T-helper 1 cell treated with Interleukin-12 subunit alpha and Interleukin-12 subunit beta and Interleukin-4 antibody, amounts not matched to agents 30 μg/mL and 1 μg/mL, for 36 hours (primary cell): ENCODE data around the gene PEX5.
"Not testable (repeated sequence)": the region's sequence is repeated elsewhere in the genome, so short reads cannot be mapped to it uniquely, and the experiment has no call there.

Experiments
- H3K27ac Mint-ChIP-seq: one replicate; pipeline ENCODE4 v1.8.0; 2021; ENCODE audit warnings: mild to moderate bottlenecking, mixed read lengths
- H3K27me3 Mint-ChIP-seq: one replicate; pipeline ENCODE4 v1.8.0; 2021; ENCODE audit warnings: low read depth, mixed read lengths
- H3K36me3 Mint-ChIP-seq: one replicate; pipeline ENCODE4 v1.8.0; 2021; ENCODE audit warnings: low read depth, mixed read lengths
- H3K4me1 Mint-ChIP-seq: one replicate; pipeline ENCODE4 v1.8.0; 2021; ENCODE audit warnings: low read depth, mixed read lengths
- H3K4me3 Mint-ChIP-seq: one replicate; pipeline ENCODE4 v1.8.0; 2021; ENCODE audit warnings: mild to moderate bottlenecking, moderate library complexity, mixed read lengths
- H3K9me3 Mint-ChIP-seq: one replicate; pipeline ENCODE4 v1.8.0; 2021; ENCODE audit warnings: mixed read lengths

Gene PEX5

DNA sequence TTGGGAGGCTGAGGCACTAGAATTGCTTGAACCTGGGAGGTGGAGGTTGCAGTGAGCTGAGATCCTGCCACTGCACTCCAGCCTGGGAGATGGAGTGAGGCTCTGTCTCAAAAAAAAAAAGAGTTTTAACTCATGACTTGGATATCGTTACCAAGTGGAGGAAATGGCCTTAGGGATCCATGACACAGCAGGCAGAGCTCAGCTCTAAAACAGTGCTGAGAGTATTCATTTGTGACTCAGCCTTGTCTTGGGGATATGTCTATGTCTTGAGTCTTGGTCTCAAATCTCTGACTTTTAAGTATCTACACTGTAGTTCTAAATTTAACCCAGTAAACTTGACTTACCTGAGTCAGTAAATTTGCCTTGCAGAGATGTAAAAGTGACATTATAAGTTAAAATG lies 8.8 kb upstream of the PEX5 start:
- Mint-ChIP-seq H3K4me1 (no peaks in the 10 kb centered on the region), H3K36me3 (no peaks in the 10 kb centered on the region), H3K4me3 (no peak overlapping the region), H3K9me3 (no peaks in the 10 kb centered on the region), H3K27ac (no peak overlapping the region), H3K27me3 (peaks cover 26% of the 10 kb centered on the region)

DNA sequence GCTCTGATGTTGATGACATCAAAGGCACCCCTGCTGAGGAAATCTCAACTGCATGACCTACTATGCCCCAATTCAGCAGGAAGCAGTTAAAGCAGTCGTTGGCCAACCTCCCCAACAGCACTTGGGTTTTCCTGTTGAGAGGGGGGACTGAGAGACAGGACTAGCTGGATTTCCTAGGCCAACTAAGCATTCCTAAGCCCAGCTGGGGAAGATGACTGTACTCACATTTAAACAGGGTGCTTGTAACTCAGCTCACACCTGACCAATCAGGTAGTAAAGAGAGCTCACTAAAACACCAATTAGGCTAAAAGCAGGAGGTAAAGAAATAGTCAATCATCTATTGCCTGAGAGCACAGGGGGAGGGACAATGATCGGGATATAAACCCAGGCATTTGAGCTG lies 3.4 kb upstream of the PEX5 start:
- not testable (repeated sequence) for H3K9me3 Mint-ChIP-seq, H3K36me3 Mint-ChIP-seq, H3K4me3 Mint-ChIP-seq, H3K27ac Mint-ChIP-seq, H3K27me3 Mint-ChIP-seq
- H3K4me1 Mint-ChIP-seq = peaks cover 17% of the 10 kb centered on the region

DNA sequence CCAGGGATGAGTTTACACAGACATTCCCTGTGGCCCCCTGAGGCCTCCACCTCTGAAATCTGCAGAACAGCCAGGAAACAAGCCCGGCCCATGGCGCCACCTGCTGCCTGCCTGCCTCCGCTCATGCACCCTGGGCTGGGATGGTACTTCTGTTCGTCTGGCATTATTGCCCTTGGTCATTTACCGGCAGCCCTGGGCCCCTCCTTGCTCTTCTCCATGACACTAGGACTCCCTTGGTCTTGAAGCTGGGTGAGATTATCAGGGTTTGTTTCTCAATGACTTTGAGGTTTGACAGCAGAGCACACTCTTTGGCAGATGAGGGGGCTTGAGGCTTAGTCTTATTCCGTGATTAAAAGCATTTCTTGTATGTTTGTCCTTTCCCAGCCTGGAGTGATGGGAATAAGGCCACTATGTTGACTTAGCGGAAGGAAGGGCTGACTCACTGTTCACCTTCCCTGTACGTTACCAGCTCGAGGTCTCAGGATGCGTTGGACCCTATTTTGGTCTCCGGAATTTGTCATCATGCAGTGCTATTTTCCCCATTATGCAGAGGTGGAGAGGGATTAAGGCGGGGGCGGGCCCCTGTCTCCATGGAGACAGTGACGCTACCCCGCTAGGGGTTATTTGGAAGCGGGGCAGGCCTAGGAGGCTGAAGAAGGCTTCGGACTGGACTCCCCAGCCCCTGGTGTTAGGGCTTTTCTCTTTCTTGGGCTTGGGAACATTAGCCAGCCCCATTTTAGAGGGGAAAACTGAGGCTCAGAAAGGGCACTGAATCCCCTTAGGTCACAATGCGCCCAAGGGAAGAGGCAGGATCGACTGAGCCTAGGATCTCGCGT lies 706 bp upstream of the PEX5 start:
- Mint-ChIP-seq H3K36me3 (peaks cover 14% of the 10 kb centered on the region), H3K27me3 (peaks cover 3% of the 10 kb centered on the region), H3K4me1 (peaks cover 23% of the 10 kb centered on the region), H3K4me3 (peak overlapping the region; percentile 94), H3K27ac (peak overlapping the region; percentile 98), H3K9me3 (no peaks in the 10 kb centered on the region)

DNA sequence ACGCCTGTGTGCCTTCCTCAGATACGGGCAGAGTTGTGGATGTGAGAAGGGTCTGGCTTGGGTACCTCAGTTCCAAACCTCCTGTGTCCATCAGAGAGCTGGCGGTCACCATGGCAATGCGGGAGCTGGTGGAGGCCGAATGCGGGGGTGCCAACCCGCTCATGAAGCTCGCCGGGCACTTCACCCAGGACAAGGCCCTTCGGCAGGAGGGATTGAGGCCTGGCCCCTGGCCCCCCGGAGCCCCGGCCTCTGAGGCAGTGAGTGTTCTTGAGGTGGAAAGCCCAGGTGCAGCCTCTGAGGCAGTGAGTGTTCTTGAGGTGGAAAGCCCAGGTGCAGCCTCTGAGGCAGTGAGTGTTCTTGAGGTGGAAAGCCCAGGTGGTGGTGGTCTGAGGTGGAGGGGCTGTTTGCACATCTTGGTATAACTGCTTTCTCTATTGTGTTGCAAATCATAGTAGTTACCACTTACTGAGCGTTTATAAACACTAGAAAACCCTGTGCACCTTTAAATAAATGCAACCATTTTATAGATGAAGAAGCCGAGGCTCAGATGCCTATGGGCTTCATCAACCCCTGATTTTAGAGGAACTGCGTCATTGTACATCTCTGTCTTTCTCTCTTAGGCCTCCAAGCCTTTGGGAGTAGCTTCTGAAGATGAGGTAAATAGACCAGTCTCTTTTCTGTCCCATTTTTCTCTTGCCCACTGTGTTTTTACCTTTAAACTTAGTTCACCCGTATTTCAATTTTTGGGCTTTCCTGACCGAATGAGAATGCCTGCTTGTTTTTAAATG lies 976 bp downstream of the PEX5 start:
- H3K4me3 Mint-ChIP-seq = peak overlapping the region; percentile 75
- H3K9me3 Mint-ChIP-seq = no peaks in the 10 kb centered on the region
- peaks cover 24% of the 10 kb centered on the region for H3K4me1 Mint-ChIP-seq
- H3K36me3 Mint-ChIP-seq = peaks cover 17% of the 10 kb centered on the region
- H3K27ac Mint-ChIP-seq = no peak overlapping the region
- H3K27me3 Mint-ChIP-seq = no peaks in the 10 kb centered on the region

DNA sequence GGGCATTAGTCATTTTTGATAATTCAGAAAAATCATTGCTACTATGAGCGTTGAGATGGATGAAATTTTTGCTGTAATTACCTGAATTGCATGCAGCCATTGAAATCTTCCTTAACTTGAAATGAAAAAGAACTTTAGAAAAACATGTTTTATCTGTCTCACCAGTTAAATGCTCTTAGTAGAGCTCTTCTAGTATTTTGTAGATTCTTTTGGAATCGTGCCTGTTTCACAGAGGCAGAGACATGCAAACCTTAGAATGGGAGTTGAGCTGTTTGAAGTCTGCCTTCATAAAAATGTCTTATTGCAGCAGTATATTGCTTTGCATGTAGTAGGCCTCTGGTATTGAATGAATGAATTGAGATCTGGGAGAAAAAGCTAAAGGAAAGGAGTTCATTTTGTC lies 4.2 kb downstream of the PEX5 start:
- Mint-ChIP-seq H3K4me1 (peaks cover 15% of the 10 kb centered on the region), H3K4me3 (no peak overlapping the region), H3K27ac (no peak overlapping the region), H3K27me3 (no peaks in the 10 kb centered on the region), H3K9me3 (no peaks in the 10 kb centered on the region), H3K36me3 (peaks cover 17% of the 10 kb centered on the region)

DNA sequence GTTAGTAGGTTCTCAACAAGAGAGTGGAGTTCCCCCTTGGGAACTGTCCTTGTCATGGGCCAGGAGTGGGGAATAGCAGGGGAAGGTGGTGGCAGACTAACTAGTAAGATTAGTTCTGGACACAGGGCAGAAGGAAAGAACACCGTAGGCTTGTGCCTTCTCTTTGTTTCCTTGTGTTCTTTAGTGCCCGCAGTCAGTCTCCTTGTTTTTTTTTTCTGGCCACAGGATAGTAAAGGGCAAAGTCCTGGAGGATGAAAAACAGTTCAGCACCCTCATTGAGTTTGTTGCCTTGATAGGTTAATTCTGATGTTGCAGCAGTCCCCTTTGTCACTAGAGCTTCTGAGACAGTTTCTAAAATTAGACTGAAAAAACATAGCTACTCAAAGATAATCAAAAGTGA lies 8.4 kb downstream of the PEX5 start:
- Mint-ChIP-seq H3K4me3 (no peak overlapping the region), H3K27ac (no peak overlapping the region), H3K27me3 (no peaks in the 10 kb centered on the region), H3K36me3 (peaks cover 22% of the 10 kb centered on the region), H3K9me3 (no peaks in the 10 kb centered on the region), H3K4me1 (peaks cover 1% of the 10 kb centered on the region)

DNA sequence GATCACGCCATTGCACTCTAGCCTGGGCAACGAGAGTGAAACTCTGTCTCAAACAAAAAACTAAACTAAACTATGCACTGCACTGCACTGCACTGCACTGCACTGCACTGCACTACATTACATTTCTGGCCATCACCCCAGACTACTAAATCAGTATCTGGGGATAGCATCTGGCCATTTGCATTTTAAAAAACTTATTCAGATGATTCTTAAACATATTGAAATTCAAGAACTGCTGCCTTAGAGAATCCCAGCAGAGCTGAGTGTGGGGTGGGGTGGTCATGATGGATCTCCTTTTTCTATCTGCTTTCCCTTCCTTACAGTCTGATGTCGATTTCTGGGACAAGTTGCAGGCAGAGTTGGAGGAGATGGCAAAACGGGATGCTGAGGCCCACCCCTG lies 13.6 kb downstream of the PEX5 start:
- Mint-ChIP-seq H3K9me3 (no peaks in the 10 kb centered on the region), H3K27ac (no peak overlapping the region), H3K36me3 (peaks cover 36% of the 10 kb centered on the region), H3K27me3 (no peaks in the 10 kb centered on the region), H3K4me1 (no peaks in the 10 kb centered on the region), H3K4me3 (no peak overlapping the region)

DNA sequence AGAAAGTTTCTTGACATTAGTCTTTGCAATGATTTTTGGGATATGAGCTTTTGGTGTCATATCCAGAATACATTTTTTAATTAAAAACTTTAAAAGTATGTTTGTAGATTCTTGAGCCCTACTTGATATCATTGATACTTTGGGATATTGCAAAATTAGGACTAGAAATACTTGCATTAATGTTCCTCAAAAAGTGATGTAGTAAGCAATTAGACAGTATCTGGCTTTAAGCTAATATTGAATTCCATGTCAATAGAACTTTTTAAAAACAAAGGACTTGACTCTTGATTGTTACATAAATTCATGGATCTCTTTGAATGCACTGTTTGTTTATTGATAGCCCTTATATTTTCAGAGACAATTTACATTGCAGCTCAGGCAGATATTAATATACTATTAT lies 15.6 kb downstream of the PEX5 start:
- no peaks in the 10 kb centered on the region for H3K27me3 Mint-ChIP-seq
- no peak overlapping the region for H3K4me3 Mint-ChIP-seq
- H3K9me3 Mint-ChIP-seq = no peaks in the 10 kb centered on the region
- H3K36me3 Mint-ChIP-seq = peaks cover 44% of the 10 kb centered on the region
- H3K27ac Mint-ChIP-seq = no peak overlapping the region
- no peaks in the 10 kb centered on the region for H3K4me1 Mint-ChIP-seq

DNA sequence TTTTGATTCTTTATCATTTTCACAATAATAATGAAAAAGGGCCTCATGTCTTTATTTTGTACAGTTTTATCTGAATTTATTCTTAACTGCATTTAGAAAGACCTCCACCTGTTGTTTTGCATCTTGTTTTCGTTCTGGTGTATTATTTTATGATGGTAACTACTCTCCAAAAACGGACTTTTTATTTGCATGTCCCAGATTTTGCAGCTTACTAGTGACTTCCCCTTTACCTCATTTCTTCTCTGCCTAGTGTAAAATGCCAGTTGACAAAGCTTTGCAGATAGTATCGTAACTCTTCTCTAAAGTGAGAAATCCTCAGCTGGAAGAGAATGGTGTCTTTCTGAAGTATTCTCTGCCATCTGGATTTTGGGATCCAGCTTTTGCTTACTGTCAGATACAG lies 17.2 kb downstream of the PEX5 start:
- H3K27me3 Mint-ChIP-seq = no peaks in the 10 kb centered on the region
- peaks cover 52% of the 10 kb centered on the region for H3K36me3 Mint-ChIP-seq
- H3K27ac Mint-ChIP-seq = no peak overlapping the region
- H3K9me3 Mint-ChIP-seq = no peaks in the 10 kb centered on the region
- no peaks in the 10 kb centered on the region for H3K4me1 Mint-ChIP-seq
- no peak overlapping the region for H3K4me3 Mint-ChIP-seq

DNA sequence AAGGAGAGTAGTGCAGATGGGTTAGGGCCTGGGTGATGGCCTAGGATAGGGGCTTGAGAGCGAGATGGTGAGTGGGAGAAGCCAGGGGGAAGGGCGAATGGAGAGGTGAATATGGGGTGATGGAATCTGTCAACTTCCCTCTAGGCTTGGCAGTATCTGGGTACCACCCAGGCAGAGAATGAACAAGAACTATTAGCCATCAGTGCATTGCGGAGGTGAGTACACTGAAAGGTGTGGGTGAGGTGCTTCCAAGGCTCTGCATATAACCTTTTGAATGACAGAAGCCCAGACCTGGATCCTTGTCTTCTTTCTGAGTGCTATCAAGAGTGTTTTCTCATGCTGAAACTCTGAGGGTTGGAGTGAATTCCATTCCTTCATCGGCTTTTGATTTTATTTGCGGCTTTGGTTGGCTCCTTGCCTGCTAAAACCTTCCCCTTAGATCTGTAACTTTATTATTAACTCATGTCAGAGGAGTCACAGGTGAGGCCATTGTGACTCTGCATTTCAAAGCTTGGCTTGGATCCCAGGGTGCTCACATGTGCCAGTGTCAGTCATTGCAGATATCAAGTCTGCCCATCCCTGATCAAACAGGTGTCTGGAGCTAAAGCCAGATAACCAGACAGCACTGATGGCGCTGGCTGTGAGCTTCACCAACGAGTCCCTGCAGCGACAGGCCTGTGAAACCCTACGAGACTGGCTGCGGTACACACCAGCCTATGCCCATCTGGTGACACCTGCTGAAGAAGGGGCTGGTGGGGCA lies 18.6 kb downstream of the PEX5 start:
- H3K9me3 Mint-ChIP-seq = peaks cover 5% of the 10 kb centered on the region
- no peak overlapping the region for H3K27ac Mint-ChIP-seq
- H3K4me3 Mint-ChIP-seq = no peak overlapping the region
- no peaks in the 10 kb centered on the region for H3K27me3 Mint-ChIP-seq
- H3K36me3 Mint-ChIP-seq = peaks cover 49% of the 10 kb centered on the region
- no peaks in the 10 kb centered on the region for H3K4me1 Mint-ChIP-seq

DNA sequence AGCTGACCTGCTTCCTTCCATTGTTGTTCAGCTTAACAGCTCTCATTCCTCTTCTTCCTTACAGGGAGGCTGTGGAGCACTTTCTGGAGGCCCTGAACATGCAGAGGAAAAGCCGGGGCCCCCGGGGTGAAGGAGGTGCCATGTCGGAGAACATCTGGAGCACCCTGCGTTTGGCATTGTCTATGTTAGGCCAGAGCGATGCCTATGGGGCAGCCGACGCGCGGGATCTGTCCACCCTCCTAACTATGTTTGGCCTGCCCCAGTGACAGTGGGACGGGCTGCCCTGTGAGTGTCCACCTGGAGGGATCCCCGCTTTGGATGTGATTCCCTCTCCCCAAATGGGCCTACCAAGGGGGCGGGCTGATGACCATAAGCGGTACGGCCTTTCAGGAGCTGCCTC lies 20.5 kb downstream of the PEX5 start:
- H3K36me3 Mint-ChIP-seq = peaks cover 43% of the 10 kb centered on the region
- peaks cover 5% of the 10 kb centered on the region for H3K9me3 Mint-ChIP-seq
- H3K27ac Mint-ChIP-seq = no peak overlapping the region
- no peak overlapping the region for H3K4me3 Mint-ChIP-seq
- H3K27me3 Mint-ChIP-seq = no peaks in the 10 kb centered on the region
- H3K4me1 Mint-ChIP-seq = no peaks in the 10 kb centered on the region

DNA sequence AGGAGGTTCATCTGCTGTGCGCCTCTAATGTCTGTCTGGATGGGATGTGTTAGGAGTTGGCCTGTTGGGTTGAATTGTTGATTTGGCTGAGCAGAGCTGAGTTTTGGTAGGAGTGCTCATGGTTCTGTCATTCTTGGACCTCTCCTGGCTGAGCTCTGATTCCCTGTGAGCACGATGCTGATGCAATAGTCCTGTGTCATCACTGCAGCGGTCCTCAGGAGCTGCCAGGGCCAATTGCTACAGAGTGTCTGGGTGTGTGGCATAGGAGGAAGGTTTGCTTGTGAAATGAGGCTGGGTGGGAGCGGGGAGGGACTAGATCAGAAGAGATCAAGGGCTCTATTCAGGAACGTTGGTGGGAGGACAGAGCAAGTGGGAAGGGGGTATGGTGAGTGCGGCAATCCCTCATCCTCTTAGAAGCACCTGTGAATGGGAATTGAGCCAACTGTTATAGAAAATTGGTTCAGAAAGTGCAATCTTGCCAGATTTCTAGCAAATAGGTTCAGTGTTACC lies 21.2 kb downstream of the PEX5 start:
- H3K9me3 Mint-ChIP-seq = peaks cover 5% of the 10 kb centered on the region
- no peak overlapping the region for H3K4me3 Mint-ChIP-seq
- no peaks in the 10 kb centered on the region for H3K27me3 Mint-ChIP-seq
- no peak overlapping the region for H3K27ac Mint-ChIP-seq
- peaks cover 43% of the 10 kb centered on the region for H3K36me3 Mint-ChIP-seq
- H3K4me1 Mint-ChIP-seq = no peaks in the 10 kb centered on the region

DNA sequence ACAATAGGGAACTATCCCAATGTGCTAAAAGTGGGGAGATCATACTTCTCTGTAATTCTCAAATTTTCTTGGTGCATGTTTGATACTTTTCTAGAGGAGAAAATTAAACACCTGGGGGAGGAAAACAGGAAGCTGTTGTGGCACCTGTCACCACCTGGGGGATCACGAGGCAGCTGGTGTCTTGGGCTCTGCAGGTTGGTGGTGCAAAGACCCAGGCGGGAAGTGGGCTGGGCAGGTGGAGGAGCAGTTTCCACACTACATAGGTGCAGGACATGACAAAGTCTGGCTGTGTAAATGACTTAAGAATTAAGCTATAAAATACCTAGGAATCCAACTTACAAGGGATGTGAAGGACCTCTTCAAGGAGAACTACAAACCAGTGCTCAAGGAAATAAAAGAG lies 23.2 kb downstream of the PEX5 start:
- Mint-ChIP-seq H3K36me3 (peaks cover 34% of the 10 kb centered on the region), H3K27me3 (no peaks in the 10 kb centered on the region), H3K4me1 (no peaks in the 10 kb centered on the region)

DNA sequence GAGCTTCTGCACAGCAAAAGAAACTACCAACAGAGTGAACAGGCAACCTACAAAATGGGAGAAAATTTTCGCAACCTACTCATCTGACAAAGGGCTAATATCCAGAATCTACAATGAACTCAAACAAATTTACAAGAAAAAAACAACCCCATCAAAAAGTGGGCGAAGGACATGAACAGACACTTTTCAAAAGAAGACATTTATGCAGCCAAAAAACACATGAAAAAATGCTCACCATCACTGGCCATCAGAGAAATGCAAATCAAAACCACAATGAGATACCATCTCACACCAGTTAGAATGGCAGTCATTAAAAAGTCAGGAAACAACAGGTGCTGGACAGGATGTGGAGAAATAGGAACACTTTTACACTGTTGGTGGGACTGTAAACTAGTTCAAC lies 24.3 kb downstream of the PEX5 start:
- peaks cover 26% of the 10 kb centered on the region for H3K36me3 Mint-ChIP-seq
- not testable (repeated sequence) for H3K27ac Mint-ChIP-seq, H3K27me3 Mint-ChIP-seq

More for the DNA sequence above, 23.2 kb downstream of the PEX5 start:
- Mint-ChIP-seq H3K9me3 (peaks cover 5% of the 10 kb centered on the region), H3K27ac (no peak overlapping the region), H3K4me3 (no peak overlapping the region)

More for the DNA sequence above, 24.3 kb downstream of the PEX5 start:
- not testable (repeated sequence) for H3K9me3 Mint-ChIP-seq, H3K4me1 Mint-ChIP-seq, H3K4me3 Mint-ChIP-seq
